Activated T-helper 2 cell treated with anti-CD3 and anti-CD28 coated beads, Interferon-gamma antibody, Interleukin-2, Interleukin-4, amounts not matched to agents 10 μg/mL and 5 μg/mL and 100 μg/mL, durations not matched to agents 14 hours and 24 hours and 36 hours (primary cell): ENCODE results near the gene SCGB1C1. TPM values are rescaled to one million over a fixed set of nuclear protein-coding genes. Genes with fewer than 3 reads are reported as not detected.
"Not testable (repeated sequence)": the region's sequence is repeated elsewhere in the genome, so short reads cannot be mapped to it uniquely, and the experiment has no call there.

Experiments used
- DNase-seq: peaks from one replicate; pipeline ENCODE4 v3.0.0; 2021; ENCODE audit warnings: low spot score
- H3K27ac Mint-ChIP-seq: one replicate; pipeline ENCODE4 v1.8.0; 2021; ENCODE audit warnings: mixed read lengths
- H3K27me3 Mint-ChIP-seq: one replicate; pipeline ENCODE4 v1.8.0; 2021; ENCODE audit warnings: low read depth, mixed read lengths
- H3K36me3 Mint-ChIP-seq: one replicate; pipeline ENCODE4 v1.8.0; 2021; ENCODE audit warnings: low read depth, mixed read lengths
- H3K4me1 Mint-ChIP-seq: one replicate; pipeline ENCODE4 v1.8.0; 2021; ENCODE audit warnings: low read depth, mixed read lengths
- H3K4me3 Mint-ChIP-seq: one replicate; pipeline ENCODE4 v1.8.0; 2021; ENCODE audit warnings: low read depth, mild to moderate bottlenecking, moderate library complexity, mixed read lengths
- H3K9me3 Mint-ChIP-seq: one replicate; pipeline ENCODE4 v1.8.0; 2021; ENCODE audit warnings: mixed read lengths
- intact Hi-C: fragments of 100-400 bp; cut with micrococcal nuclease; formaldehyde crosslinking; loops from one replicate; pipeline ENCODE4 v1.15.1; 2023
- total RNA-seq: library from RNA; stranded (reverse); gene quantifications from 2 replicates; pipeline ENCODE4 v1.2.3, GENCODE V29; 2022

SCGB1C1 gene
- not detected in 2 replicates for total RNA-seq

GRCh38 chr11:192674-193128 is at the start of gene SCGB1C1:
Gene SCGB1C1, plus strand, starts transcription at chr11:193078. Its CDS starts 22 bp downstream, at chr11:193100.
- H3K4me3 Mint-ChIP-seq, H3K27ac Mint-ChIP-seq, DNase-seq, intact Hi-C loops, H3K27me3 Mint-ChIP-seq, H3K36me3 Mint-ChIP-seq, H3K9me3 Mint-ChIP-seq, H3K4me1 Mint-ChIP-seq: not testable (repeated sequence)

DNA sequence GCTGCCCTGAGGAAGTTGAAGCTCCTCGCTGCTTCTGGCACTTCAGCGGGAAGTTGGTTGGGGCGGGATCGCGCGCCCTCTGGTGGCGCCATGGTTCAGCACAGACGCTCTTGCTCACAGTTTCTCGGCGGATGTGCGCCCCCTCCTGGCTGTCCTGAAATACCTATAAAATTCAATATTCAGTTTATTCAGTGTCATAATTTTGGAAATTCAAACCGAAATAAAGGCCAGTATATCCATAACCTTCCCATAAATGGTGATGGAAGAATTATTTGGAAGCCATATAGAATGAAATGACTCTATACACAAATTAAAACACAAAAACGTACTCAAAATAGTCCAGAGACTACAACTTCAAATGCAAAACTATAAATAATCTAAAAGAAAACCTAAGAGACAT is 12.6 kb upstream of the SCGB1C1 start:
- DNase-seq, H3K36me3 Mint-ChIP-seq, H3K9me3 Mint-ChIP-seq, intact Hi-C loops, H3K4me1 Mint-ChIP-seq, H3K27ac Mint-ChIP-seq, H3K4me3 Mint-ChIP-seq, H3K27me3 Mint-ChIP-seq: not testable (repeated sequence)

- H3K4me1 Mint-ChIP-seq, intact Hi-C loops, H3K27ac Mint-ChIP-seq, H3K36me3 Mint-ChIP-seq, H3K9me3 Mint-ChIP-seq, H3K4me3 Mint-ChIP-seq, DNase-seq, H3K27me3 Mint-ChIP-seq: not testable (repeated sequence)
Observed at GRCh38 chr11:189200-189783, 3.6 kb upstream of the SCGB1C1 start.

DNA sequence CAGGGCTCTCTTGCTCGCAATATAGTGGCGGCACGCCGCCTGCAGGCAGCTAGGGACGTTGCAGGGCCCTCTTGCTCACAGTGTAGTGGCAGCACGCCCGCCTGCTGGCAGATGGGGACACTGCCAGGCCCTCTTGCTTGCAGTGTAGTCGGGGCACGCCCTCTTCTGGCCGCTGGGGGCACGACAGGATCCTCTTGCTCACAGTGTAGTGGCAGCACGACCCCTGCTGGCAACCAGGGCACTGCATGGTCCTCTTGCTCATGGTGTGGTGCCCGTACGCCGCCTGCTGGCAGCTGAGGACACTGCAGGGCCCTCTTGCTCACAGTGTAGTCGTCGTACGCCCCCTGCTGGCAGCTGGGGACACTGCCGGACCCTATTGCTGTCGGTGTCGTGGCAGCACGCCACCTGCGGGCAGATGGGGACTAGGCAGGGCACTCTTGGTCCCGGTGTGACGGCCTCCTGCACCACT is 3.0 kb upstream of the SCGB1C1 start:
- not testable (repeated sequence) for H3K36me3 Mint-ChIP-seq

GRCh38 chr11:190546-190945 is 2.3 kb upstream of the SCGB1C1 start:
- intact Hi-C loops, H3K36me3 Mint-ChIP-seq, H3K27me3 Mint-ChIP-seq, H3K4me1 Mint-ChIP-seq, H3K9me3 Mint-ChIP-seq, H3K27ac Mint-ChIP-seq, H3K4me3 Mint-ChIP-seq: not testable (repeated sequence)
- peak; percentile 8 for DNase-seq

More for the DNA sequence above, 3.0 kb upstream of the SCGB1C1 start:
- H3K4me1 Mint-ChIP-seq, H3K4me3 Mint-ChIP-seq, intact Hi-C loops, H3K27ac Mint-ChIP-seq, H3K27me3 Mint-ChIP-seq, H3K9me3 Mint-ChIP-seq: not testable (repeated sequence)
- DNase-seq = peak; percentile 28

- H3K27ac Mint-ChIP-seq = peak overlapping the region; percentile 60
- intact Hi-C loops, H3K36me3 Mint-ChIP-seq, H3K27me3 Mint-ChIP-seq, H3K4me1 Mint-ChIP-seq, H3K9me3 Mint-ChIP-seq, H3K4me3 Mint-ChIP-seq: not testable (repeated sequence)
- DNase-seq = peak; percentile 49
Observed at GRCh38 chr11:191490-192478, 1.1 kb upstream of the SCGB1C1 start.

DNA sequence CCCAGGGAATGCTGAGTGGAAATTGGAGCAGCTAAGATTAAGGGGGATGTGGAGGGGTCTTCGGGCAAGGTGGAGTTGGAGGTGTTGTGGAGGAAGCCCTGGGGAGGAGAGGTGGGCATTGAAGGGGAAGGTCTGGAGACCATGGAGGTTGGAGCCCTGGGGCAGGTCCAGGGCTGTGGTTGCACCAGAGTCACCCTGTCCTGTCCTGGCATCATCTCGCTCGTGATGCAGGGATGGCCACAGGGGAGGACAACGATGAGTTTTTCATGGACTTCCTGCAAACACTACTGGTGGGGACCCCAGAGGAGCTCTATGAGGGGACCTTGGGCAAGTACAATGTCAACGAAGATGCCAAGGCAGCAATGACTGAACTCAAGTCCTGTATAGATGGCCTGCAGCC is 603 bp downstream of the SCGB1C1 start:
- H3K27me3 Mint-ChIP-seq, H3K36me3 Mint-ChIP-seq, intact Hi-C loops, H3K9me3 Mint-ChIP-seq, H3K4me3 Mint-ChIP-seq, H3K27ac Mint-ChIP-seq, H3K4me1 Mint-ChIP-seq: not testable (repeated sequence)
- peak; percentile 8 for DNase-seq

- peaks cover 9% of the 10 kb centered on the region for H3K36me3 Mint-ChIP-seq
- no peaks in the 10 kb centered on the region for H3K27me3 Mint-ChIP-seq
- peak; percentile 8 for DNase-seq
- no peak overlapping the region for H3K4me3 Mint-ChIP-seq
- peaks cover 12% of the 10 kb centered on the region for H3K4me1 Mint-ChIP-seq
- no peaks in the 10 kb centered on the region for H3K9me3 Mint-ChIP-seq
- no peak overlapping the region for H3K27ac Mint-ChIP-seq
- intact Hi-C loops = no loop called here
Observed at GRCh38 chr11:196786-197731, 4.2 kb downstream of the SCGB1C1 start.

GRCh38 chr11:197741-198235 is 4.9 kb downstream of the SCGB1C1 start:
- intact Hi-C loops = no loop called here
- Mint-ChIP-seq H3K36me3 (peaks cover 14% of the 10 kb centered on the region), H3K9me3 (no peaks in the 10 kb centered on the region)

GRCh38 chr11:198236-198806 is 5.4 kb downstream of the SCGB1C1 start:
- Mint-ChIP-seq H3K9me3 (no peaks in the 10 kb centered on the region), H3K27me3 (no peaks in the 10 kb centered on the region), H3K27ac (no peak overlapping the region), H3K36me3 (peaks cover 19% of the 10 kb centered on the region), H3K4me3 (no peak overlapping the region), H3K4me1 (peaks cover 22% of the 10 kb centered on the region)
- intact Hi-C loops = no loop called here
- DNase-seq = peak; percentile 8

More at GRCh38 chr11:197741-198235, 4.9 kb downstream of the SCGB1C1 start:
- Mint-ChIP-seq H3K4me3 (no peak overlapping the region), H3K27ac (no peak overlapping the region), H3K4me1 (peaks cover 17% of the 10 kb centered on the region), H3K27me3 (no peaks in the 10 kb centered on the region)
- DNase-seq = no peak

DNA sequence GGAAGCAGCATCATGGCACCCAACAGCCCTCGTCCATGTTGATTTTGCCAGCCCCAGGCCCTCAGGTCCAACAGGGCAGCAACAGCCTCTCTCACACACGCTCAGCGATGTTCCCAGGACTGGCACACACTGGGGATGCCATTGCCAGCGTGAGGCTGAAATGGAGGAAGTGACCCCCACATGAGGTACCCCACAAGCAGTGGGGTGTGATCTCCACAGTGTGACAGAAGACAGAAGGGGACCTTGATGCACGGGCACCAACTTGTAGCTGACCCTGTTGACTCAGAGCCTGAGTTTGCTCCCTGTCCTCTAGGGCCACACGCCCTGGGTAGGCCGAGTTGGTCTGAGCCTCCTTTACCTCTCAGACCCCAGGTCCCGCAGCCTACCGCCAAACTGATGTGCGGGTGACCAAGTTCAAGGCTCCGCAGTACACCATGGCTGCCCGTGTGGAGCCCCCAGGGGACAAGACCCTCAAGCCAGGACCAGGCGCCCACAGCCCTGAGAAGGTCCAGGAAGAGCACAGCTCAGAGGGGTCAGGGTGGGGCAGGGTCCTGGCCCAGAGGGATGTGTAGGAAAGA is 6.2 kb downstream of the SCGB1C1 start:
- DNase-seq = no peak
- Mint-ChIP-seq H3K9me3 (no peaks in the 10 kb centered on the region), H3K4me3 (no peak overlapping the region), H3K27me3 (no peaks in the 10 kb centered on the region), H3K36me3 (peaks cover 27% of the 10 kb centered on the region), H3K4me1 (peaks cover 27% of the 10 kb centered on the region), H3K27ac (no peak overlapping the region)
- intact Hi-C loops = no loop called here

DNA sequence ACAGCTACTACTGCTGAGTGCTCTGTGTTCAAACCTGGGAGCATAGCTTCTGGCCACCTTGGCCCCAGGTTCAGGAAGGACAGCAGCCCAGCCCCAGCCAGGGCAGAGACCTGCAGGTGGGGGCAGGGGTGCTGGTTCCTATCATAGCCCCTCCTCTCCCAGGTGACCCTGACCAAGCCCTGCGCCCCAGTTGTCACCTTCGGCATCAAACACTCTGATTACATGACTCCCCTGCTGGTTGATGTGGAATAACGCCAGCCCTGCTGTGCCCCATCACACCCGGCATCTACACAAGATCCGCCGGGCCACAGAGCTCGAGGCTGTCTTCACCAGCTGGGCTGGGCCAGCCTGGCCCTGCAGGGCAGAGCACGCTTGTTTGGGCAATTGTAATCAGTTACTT is 6.9 kb downstream of the SCGB1C1 start:
- H3K9me3 Mint-ChIP-seq = no peaks in the 10 kb centered on the region
- intact Hi-C loops = no loop called here
- no peak overlapping the region for H3K4me3 Mint-ChIP-seq
- peaks cover 27% of the 10 kb centered on the region for H3K4me1 Mint-ChIP-seq
- DNase-seq = peak; percentile 8
- H3K27ac Mint-ChIP-seq = no peak overlapping the region
- no peaks in the 10 kb centered on the region for H3K27me3 Mint-ChIP-seq
- H3K36me3 Mint-ChIP-seq = peaks cover 33% of the 10 kb centered on the region
